GM10266 (cell line): Measurements from ENCODE around the gene ARSB.
A peak's percentile ranks its signal among the peaks of the same experiment; 100 is the strongest.

Experiments
- DNase-seq: peaks from one replicate; pipeline ENCODE4 v3.0.0; 2012; ENCODE audit errors: extremely low spot score
- CTCF ChIP-seq: IDR thresholded peaks from 2 replicates; pipeline ENCODE4 v1.5.1; 2012; ENCODE audit warnings: mild to moderate bottlenecking, low read depth; ENCODE audit not compliant: control insufficient read depth, insufficient read depth; ENCODE audit errors: missing control alignments

The ARSB gene

DNA sequence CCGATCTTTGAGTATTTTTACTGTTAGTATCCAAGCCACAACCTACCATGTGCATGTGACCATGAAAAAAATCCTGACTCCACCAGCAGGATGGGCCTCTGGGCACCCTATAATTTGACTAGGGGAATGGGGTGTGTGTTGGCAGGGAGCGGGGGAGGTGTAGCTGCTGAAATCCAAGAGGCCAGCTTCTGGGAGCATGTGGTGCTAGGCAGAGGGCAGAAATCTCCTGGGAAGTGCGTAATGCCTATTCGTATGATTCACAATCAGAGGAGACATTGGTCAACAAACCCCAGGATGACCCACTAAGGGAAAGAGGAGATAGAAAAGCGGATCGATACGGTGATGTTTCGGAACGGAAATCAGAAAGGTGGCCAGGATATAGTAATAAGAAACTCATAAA is 149.9 kb downstream of the ARSB start:
- TF ChIP-seq CTCF: no peak

DNA sequence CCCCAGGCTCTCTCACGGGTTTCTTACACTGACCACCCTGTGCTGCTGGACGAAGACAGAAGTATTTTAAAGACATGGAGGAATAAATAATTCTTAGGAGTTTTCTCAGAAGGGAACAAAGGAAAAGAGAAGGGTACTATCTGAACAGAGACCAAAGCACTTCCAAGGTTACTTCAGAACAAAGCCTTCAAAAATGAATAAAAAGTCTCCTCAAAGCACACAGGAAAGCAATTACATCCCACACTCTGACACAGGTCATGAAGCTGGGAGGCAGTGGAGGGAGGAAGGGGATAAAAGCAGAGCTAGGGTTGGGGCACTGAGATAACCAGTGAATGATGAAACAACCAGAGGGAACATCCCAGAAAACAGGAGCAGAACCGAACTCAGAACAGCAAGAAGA is 151.8 kb downstream of the ARSB start:
- no peak for DNase-seq
- TF ChIP-seq CTCF: no peak

More for the DNA sequence above, 149.9 kb downstream of the ARSB start:
- DNase-seq: no peak

- DNase-seq: no peak
Observed at GRCh38 chr5:78830528-78831046, 154.5 kb downstream of the ARSB start.

DNA sequence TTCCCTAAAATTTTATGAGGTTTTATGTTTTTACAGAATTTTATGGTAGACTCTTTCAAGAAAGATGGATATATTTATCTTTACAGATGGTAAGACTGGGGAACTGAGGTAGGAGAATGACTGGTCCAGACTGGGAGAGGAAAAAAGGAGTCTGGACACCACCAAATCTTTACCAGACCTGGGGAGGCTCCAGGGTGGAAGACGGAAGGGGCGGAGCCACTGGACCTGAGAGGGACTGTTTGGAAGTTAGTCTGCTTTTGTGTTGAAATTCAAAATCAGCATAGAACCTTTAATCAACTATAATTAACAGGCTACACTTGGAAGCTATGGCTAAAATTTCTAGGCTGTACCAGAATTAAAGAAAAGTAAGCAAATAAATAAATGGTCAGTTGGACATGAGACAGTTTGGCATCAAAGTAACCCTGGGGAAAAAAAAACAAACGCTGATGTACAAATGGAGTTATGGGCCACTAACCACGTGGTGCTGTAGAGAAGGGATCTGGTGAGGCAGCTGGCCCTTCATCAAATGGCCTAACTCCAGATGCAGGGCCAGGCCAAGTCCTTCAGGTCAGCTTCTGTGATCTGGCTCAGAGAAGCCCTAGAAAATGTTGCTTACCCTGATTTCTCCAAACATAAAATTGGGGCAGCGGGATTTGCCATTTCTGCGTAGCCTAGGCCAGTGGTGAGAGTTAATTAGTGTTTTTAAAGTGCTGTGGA is 155.1 kb downstream of the ARSB start:
- TF ChIP-seq CTCF: no peak
- no peak for DNase-seq

More at GRCh38 chr5:78830528-78831046, 154.5 kb downstream of the ARSB start:
- TF ChIP-seq CTCF: no peak

GRCh38 chr5:78827725-78828124 is 157.4 kb downstream of the ARSB start:
- DNase-seq: no peak
- TF ChIP-seq CTCF: no peak

- DNase-seq: no peak
- TF ChIP-seq CTCF: no peak
Observed at GRCh38 chr5:78824831-78825281, 160.3 kb downstream of the ARSB start.

- TF ChIP-seq CTCF: no peak
- peak; percentile 22 for DNase-seq
Observed at GRCh38 chr5:78823196-78823595, 161.9 kb downstream of the ARSB start.
